Fibroblast of skin of right biceps (primary cell): ENCODE measurements around the gene KIRREL3.

Experiments used
- DNase-seq: peaks from one replicate; pipeline ENCODE4 v3.0.0-alpha.2; 2013

KIRREL3 gene

GRCh38 chr11:126548581-126549550 is 451.7 kb downstream of the KIRREL3 start:
- DNase-seq = no peak

- peak; percentile 21 for DNase-seq
Observed at GRCh38 chr11:126547691-126548090, 452.9 kb downstream of the KIRREL3 start.

- peak; percentile 95 for DNase-seq
Observed at GRCh38 chr11:126547161-126547560, 453.4 kb downstream of the KIRREL3 start.

- DNase-seq = no peak
Observed at GRCh38 chr11:126546694-126547093, 453.9 kb downstream of the KIRREL3 start.

- peak; percentile 17 for DNase-seq
Observed at GRCh38 chr11:126546191-126546590, 454.4 kb downstream of the KIRREL3 start.

GRCh38 chr11:126545057-126545555 is 455.5 kb downstream of the KIRREL3 start:
- DNase-seq = no peak

- peak; percentile 47 for DNase-seq
Observed at GRCh38 chr11:126544108-126545056, 456.2 kb downstream of the KIRREL3 start.

- no peak for DNase-seq
Observed at GRCh38 chr11:126543691-126544090, 456.9 kb downstream of the KIRREL3 start.

GRCh38 chr11:126542334-126543015 is 458.1 kb downstream of the KIRREL3 start:
- peak; percentile 66 for DNase-seq

- DNase-seq = no peak
Observed at GRCh38 chr11:126538071-126538470, 462.5 kb downstream of the KIRREL3 start.

GRCh38 chr11:126537492-126537891 is 463.1 kb downstream of the KIRREL3 start:
- DNase-seq = no peak

GRCh38 chr11:126534141-126534805 is 466.3 kb downstream of the KIRREL3 start:
- DNase-seq = no peak

- no peak for DNase-seq
Observed at GRCh38 chr11:126533560-126533959, 467.0 kb downstream of the KIRREL3 start.

GRCh38 chr11:126530416-126530815 is 470.2 kb downstream of the KIRREL3 start:
- DNase-seq = no peak

GRCh38 chr11:126529037-126529436 is 471.5 kb downstream of the KIRREL3 start:
- no peak for DNase-seq

GRCh38 chr11:126528075-126528474 is 472.5 kb downstream of the KIRREL3 start:
- no peak for DNase-seq

- no peak for DNase-seq
Observed at GRCh38 chr11:126527651-126528050, 472.9 kb downstream of the KIRREL3 start.

GRCh38 chr11:126526471-126526870 is 474.1 kb downstream of the KIRREL3 start:
- DNase-seq = no peak

GRCh38 chr11:126525702-126526101 is 474.9 kb downstream of the KIRREL3 start:
- no peak for DNase-seq

- no peak for DNase-seq
Observed at GRCh38 chr11:126525216-126525615, 475.4 kb downstream of the KIRREL3 start.

GRCh38 chr11:126523441-126524205 is 476.9 kb downstream of the KIRREL3 start:
- no peak for DNase-seq
